NCI-H446 (cell line): ENCODE data around the gene AZU1.
A peak's percentile ranks its signal among the peaks of the same experiment; 100 is the strongest.

ENCODE experiments used
- DNase-seq, 2 experiments: peaks; one replicate each; lab custom pipeline; 2025; lab: John Stamatoyannopoulos, UW

AZU1 gene

DNA sequence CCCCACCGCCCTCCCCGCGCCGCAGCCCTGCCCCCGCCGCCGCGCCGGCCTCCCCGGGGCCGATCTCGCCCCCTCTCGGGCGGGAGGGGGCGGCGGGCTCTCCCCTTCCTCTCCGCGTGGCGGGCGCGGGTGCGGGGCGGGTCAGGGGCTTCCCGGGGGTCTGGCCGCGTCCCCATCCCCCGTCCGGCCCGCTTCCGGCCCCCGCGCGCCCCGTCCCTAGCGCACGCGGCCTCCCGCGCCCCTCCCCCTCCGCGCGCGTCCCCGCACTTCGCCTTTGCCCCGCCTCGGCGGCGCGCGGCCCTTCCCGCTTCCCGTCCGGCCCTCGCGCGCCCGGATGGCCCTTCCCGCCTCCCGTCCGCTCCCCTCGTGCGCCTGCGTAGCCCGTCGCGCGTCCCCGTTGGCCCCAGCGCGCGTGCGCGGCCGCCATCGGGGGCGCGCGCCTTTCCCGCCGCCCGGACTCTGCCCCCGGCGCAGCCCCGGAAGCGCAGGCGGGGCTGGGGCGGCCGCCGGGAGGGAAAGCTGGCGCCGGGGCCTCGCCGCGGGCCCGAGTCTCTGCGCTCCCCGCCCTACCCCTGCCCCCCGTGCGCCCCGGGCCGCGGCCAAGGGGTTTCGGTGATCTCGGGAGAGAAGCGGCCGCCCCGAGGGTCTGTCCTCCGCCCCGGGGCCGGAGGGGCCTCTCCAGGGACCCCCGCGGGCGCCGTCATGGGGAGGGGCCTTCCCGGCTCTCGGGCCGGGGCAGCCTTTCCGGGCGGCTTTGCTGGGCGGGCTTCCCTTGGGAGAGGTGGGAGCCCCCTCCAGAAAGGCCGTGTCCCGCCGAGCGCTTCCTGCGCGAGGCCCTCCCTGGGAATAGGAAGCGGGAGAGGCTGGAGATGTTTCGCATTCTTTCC, 29.9 kb upstream of the AZU1 start:
- DNase-seq, result peak; percentile 79 to 95

- DNase-seq, result peak in 1 of 2 experiments; percentile 53
These were observed 29.1 kb upstream of the AZU1 start for GRCh38 chr19:798415-799075.

DNA sequence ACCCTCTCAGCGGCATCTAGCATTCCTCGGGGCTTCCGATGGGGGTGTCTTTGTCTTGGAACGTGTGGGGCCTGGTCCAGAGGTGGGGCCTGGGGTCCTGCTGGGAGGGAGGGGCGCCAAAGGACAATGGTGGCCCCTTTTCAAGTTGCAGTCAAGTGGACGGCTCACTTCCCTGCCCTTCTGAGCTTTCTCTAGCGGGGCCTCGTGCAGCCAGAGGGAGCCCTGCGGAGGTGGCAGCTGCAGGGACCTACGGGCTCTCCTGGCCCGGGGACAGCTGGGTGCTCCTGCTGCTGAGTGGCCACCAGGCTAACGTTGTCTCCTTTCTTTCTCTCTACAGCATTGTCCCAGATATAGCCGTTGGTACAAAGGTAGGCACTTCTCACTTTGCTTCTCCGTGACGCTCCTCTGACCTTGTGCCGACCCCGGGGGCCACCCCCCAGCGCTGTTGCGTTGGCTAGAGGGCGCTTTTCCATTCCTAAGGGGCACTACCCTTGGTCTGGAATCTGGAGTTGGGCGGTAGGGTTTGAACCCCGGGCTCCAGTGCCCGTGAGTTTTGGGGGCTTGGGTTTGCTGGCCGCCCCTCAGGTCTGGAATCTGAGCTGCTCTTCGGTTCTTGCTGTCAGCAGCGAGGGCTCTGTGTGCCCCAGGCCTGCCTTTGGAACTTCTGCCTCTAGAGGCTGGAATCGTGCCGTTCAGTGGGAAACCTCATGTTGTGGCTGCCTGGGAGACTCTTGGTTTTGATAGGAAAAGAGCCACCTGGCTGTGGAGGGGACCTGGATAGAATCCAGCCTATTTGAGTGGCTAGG, 28.4 kb upstream of the AZU1 start:
- peak in 1 of 2 experiments; percentile 46 for DNase-seq

DNA sequence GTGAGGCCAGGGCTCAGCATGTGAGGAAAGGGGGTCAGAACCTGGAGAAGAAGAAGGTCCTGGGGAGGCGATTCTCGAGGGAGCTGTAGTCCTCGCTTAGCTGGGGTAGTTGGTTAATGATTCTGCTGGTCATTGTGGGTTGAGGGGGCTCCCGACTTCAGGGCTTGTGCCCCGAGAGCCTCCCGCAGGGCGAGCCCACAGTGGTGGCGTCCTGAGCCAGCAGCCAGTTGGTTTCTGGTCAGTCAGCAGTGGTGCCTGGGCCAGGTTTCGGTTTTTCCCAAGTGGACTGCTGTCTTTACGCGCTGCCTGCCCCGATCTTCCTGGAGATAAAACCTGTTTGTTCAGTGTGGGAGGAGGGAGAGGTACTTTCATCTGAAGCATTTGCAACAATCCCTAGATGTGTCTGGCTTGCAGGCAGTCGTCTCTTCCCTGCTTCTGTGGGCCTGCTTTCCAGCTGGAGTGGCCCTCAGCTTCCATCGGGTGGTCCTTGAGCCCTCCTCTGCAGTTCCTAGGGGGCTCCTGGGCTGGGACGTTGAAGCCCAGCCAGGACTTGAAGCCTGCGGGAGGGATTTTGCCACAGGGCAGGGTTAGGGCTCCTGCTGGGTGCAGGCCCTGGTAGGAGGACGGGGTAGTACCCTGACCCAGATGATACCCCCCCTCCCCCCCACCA, 27.1 kb upstream of the AZU1 start:
- no peak for DNase-seq

DNA sequence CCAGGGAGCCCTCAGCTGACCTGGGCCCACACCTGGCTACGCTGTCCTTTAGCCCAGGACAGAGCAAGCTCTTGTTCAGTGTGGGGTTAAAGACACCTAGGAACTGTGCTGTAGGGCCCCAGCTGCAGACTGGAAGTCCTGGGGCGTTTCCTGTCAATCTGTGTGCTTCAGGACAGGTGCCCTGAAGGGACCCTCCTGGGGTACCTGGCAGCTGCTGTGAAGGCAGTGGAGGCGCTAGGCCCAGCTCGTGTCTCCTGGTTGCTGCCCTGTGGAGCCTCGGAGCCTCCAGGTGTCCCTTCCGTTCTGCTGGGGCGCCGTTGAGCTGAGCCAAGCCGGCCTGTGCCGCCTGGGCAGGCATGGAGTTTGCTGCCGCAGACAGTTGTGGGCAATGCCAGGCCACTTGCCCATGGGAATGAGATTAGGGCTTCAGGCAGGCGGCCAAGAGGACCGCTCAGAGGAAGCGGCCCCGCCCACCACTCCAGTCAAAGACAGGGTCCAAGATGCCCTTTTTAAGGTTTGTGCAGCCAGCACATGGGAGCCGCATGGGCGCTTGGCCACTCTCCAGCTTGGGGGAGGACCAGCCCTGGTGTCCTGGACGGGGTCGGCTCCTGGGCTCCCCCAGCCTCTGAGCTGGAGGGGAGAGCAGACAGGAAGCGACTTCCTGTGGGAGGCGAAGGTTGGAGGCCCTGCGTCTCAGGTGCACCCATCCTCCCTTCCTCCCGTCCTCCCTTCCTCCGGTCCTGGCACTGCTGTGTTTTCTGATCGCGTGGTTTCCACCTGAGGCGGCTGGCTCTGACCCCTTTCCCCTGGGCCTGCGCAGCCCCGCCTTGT, 26.4 kb upstream of the AZU1 start:
- DNase-seq, result peak in 1 of 2 experiments; percentile 42

GRCh38 chr19:801861-802497, 25.7 kb upstream of the AZU1 start:
- DNase-seq, result no peak

- DNase-seq, result no peak
These were observed 25.0 kb upstream of the AZU1 start for GRCh38 chr19:802498-803098.

GRCh38 chr19:803099-803561, 24.5 kb upstream of the AZU1 start:
- no peak for DNase-seq

- no peak for DNase-seq
These were observed 23.8 kb upstream of the AZU1 start for GRCh38 chr19:803686-804418.

DNA sequence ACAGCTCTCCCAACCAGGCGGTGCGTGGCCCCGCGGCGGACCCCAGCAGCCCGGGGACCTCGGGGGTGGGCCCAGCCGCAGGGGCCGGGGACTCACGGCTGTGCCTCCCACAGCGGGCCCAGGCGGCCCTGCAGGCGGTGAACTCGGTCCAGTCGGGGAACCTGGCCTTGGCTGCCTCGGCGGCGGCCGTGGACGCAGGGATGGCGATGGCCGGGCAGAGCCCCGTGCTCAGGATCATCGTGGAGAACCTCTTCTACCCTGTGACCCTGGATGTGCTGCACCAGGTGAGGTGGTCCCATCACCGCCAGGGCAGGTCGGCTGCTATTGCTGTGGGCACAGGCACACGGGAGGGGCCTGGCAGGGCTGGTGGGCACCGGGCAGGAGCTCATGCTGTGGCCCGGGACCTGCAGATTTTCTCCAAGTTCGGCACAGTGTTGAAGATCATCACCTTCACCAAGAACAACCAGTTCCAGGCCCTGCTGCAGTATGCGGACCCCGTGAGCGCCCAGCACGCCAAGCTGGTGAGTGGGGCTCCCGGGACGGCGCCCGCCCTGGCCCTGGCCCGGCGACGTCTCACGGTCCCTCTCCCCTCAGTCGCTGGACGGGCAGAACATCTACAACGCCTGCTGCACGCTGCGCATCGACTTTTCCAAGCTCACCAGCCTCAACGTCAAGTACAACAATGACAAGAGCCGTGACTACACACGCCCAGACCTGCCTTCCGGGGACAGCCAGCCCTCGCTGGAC, 23.0 kb upstream of the AZU1 start:
- no peak for DNase-seq

GRCh38 chr19:805166-805551, 22.5 kb upstream of the AZU1 start:
- no peak for DNase-seq

- no peak for DNase-seq
These were observed 21.8 kb upstream of the AZU1 start for GRCh38 chr19:805600-806550.

DNA sequence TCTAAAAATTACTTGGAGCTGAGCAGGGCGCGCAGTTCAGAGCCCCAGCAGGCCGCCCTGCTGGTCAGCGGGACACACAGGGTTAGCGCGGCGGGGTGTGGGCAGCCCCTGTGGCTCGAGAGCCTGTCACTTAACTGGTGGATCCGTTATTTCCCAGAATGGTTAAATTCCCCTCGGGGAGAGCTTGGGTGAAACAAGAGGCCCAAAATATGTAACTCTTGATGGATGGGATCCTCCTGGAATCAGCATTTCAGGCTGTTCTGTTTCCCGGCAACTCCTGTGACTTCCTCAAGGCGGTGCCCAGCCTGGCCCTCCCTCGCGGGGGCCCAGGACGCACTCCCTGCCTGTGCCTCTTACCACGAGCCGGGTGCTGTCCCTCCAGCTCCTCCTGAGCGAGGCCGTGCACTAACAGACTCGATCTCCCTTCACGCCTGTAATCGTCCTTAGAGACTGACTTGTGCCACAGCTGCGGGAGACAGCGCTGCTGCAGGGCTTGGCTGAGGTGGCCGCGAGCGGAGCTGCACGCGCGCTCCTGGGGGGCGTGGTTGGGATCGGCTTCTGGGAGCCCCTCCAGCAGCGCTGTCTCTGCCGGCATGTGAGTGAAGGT, 20.7 kb upstream of the AZU1 start:
- no peak for DNase-seq

GRCh38 chr19:807627-808422, 19.8 kb upstream of the AZU1 start:
- DNase-seq, result no peak

DNA sequence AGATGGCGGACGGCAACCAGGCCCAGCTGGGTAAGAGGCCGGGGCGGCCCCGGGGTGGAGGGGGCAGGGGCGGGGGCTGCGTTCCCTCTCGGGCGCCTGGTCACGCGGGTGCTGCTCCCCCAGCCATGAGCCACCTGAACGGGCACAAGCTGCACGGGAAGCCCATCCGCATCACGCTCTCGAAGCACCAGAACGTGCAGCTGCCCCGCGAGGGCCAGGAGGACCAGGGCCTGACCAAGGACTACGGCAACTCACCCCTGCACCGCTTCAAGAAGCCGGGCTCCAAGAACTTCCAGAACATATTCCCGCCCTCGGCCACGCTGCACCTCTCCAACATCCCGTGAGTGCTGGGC, 19.2 kb upstream of the AZU1 start:
- no peak for DNase-seq
